Activated T-helper 2 cell treated with anti-CD3 and anti-CD28 coated beads, Interferon-gamma antibody, Interleukin-2, Interleukin-4, amounts not matched to agents 10 μg/mL and 5 μg/mL and 100 μg/mL, durations not matched to agents 14 hours and 24 hours and 36 hours (primary cell): ENCODE results near the gene ABCF3. TPM values are rescaled to one million over a fixed set of nuclear protein-coding genes. Genes with fewer than 3 reads are reported as not detected.
"Not testable (repeated sequence)": the region's sequence is repeated elsewhere in the genome, so short reads cannot be mapped to it uniquely, and the experiment has no call there.

Experiments used
- DNase-seq: peaks from one replicate; pipeline ENCODE4 v3.0.0; 2021; ENCODE audit warnings: low spot score
- H3K27ac Mint-ChIP-seq: one replicate; pipeline ENCODE4 v1.8.0; 2021; ENCODE audit warnings: mixed read lengths
- H3K27me3 Mint-ChIP-seq: one replicate; pipeline ENCODE4 v1.8.0; 2021; ENCODE audit warnings: low read depth, mixed read lengths
- H3K36me3 Mint-ChIP-seq: one replicate; pipeline ENCODE4 v1.8.0; 2021; ENCODE audit warnings: low read depth, mixed read lengths
- H3K4me1 Mint-ChIP-seq: one replicate; pipeline ENCODE4 v1.8.0; 2021; ENCODE audit warnings: low read depth, mixed read lengths
- H3K4me3 Mint-ChIP-seq: one replicate; pipeline ENCODE4 v1.8.0; 2021; ENCODE audit warnings: low read depth, mild to moderate bottlenecking, moderate library complexity, mixed read lengths
- H3K9me3 Mint-ChIP-seq: one replicate; pipeline ENCODE4 v1.8.0; 2021; ENCODE audit warnings: mixed read lengths
- intact Hi-C: fragments of 100-400 bp; cut with micrococcal nuclease; formaldehyde crosslinking; loops from one replicate; pipeline ENCODE4 v1.15.1; 2023
- total RNA-seq: library from RNA; stranded (reverse); gene quantifications from 2 replicates; pipeline ENCODE4 v1.2.3, GENCODE V29; 2022

Gene ABCF3, protein sequence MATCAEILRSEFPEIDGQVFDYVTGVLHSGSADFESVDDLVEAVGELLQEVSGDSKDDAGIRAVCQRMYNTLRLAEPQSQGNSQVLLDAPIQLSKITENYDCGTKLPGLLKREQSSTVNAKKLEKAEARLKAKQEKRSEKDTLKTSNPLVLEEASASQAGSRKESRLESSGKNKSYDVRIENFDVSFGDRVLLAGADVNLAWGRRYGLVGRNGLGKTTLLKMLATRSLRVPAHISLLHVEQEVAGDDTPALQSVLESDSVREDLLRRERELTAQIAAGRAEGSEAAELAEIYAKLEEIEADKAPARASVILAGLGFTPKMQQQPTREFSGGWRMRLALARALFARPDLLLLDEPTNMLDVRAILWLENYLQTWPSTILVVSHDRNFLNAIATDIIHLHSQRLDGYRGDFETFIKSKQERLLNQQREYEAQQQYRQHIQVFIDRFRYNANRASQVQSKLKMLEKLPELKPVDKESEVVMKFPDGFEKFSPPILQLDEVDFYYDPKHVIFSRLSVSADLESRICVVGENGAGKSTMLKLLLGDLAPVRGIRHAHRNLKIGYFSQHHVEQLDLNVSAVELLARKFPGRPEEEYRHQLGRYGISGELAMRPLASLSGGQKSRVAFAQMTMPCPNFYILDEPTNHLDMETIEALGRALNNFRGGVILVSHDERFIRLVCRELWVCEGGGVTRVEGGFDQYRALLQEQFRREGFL
- 68.2 and 73.4 TPM in 2 replicates for total RNA-seq

- no peak for DNase-seq
- Mint-ChIP-seq H3K4me1 (peaks cover 18% of the 10 kb centered on the region), H3K27ac (peak within 1 kb of the TSS; percentile 93), H3K9me3 (no peaks in the 10 kb centered on the region), H3K36me3 (peaks cover 71% of the 10 kb centered on the region), H3K4me3 (peak within 1 kb of the TSS; percentile 94), H3K27me3 (no peaks in the 10 kb centered on the region)
- intact Hi-C loops, result loop anchor here (1.0 kb wide), 5 partner anchors 12 to 113 kb away; partner anchors contain the start of genes AP2M1, DVL3, EEF1AKMT4 and EIF2B5
These were observed at the start of gene ABCF3 for GRCh38 chr3:184186184-184186901. Gene ABCF3 (plus strand): TSS chr3:184186199. CDS start chr3:184186208, 9 bp downstream.

- H3K4me3 Mint-ChIP-seq, result no peak overlapping the region
- intact Hi-C loops, result no loop called here
- H3K4me1 Mint-ChIP-seq, result peaks cover 14% of the 10 kb centered on the region
- H3K36me3 Mint-ChIP-seq, result peaks cover 78% of the 10 kb centered on the region
- no peak for DNase-seq
- no peaks in the 10 kb centered on the region for H3K9me3 Mint-ChIP-seq
- no peak overlapping the region for H3K27ac Mint-ChIP-seq
- H3K27me3 Mint-ChIP-seq, result no peaks in the 10 kb centered on the region
These were observed 45.6 kb upstream of the ABCF3 start for GRCh38 chr3:184140436-184140835.

GRCh38 chr3:184142199-184142598 lies 43.8 kb upstream of the ABCF3 start:
- H3K27ac Mint-ChIP-seq, result no peak overlapping the region
- peaks cover 79% of the 10 kb centered on the region for H3K36me3 Mint-ChIP-seq
- intact Hi-C loops, result no loop called here
- no peak for DNase-seq
- H3K9me3 Mint-ChIP-seq, result no peaks in the 10 kb centered on the region
- H3K4me1 Mint-ChIP-seq, result peaks cover 5% of the 10 kb centered on the region
- no peak overlapping the region for H3K4me3 Mint-ChIP-seq
- no peaks in the 10 kb centered on the region for H3K27me3 Mint-ChIP-seq

- Mint-ChIP-seq H3K4me1 (no peaks in the 10 kb centered on the region), H3K27me3 (no peaks in the 10 kb centered on the region), H3K36me3 (peaks cover 70% of the 10 kb centered on the region), H3K4me3 (no peak overlapping the region), H3K9me3 (no peaks in the 10 kb centered on the region), H3K27ac (no peak overlapping the region)
- DNase-seq, result no peak
- intact Hi-C loops, result no loop called here
These were observed 42.7 kb upstream of the ABCF3 start for GRCh38 chr3:184143327-184143726.

GRCh38 chr3:184144505-184144904 lies 41.5 kb upstream of the ABCF3 start:
- no peaks in the 10 kb centered on the region for H3K27me3 Mint-ChIP-seq
- no peaks in the 10 kb centered on the region for H3K4me1 Mint-ChIP-seq
- no peak for DNase-seq
- H3K9me3 Mint-ChIP-seq, result no peaks in the 10 kb centered on the region
- no peak overlapping the region for H3K4me3 Mint-ChIP-seq
- no peak overlapping the region for H3K27ac Mint-ChIP-seq
- intact Hi-C loops, result no loop called here
- H3K36me3 Mint-ChIP-seq, result peaks cover 67% of the 10 kb centered on the region

DNA sequence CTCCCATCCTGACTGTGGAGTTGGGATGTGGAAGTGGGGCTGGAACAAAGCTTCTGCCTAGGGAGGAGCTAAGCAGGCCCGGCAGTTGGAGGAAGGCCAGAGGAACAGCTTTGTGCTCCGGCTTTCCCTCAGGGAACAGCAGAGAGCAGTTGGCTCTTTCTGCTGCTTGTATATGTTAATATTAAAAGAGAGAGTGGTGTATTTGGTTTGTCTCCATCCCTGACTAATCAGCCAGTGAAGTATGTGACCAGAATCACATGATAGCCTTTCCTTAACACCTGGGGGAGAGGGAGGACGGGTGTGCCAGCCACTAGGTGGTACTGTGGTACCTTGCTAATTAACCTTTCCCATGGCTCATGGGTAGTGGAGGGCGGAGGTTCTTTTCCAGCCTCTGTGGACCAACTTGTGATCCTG lies 40.9 kb upstream of the ABCF3 start:
- Mint-ChIP-seq H3K9me3 (no peaks in the 10 kb centered on the region), H3K4me1 (no peaks in the 10 kb centered on the region), H3K36me3 (peaks cover 63% of the 10 kb centered on the region), H3K4me3 (no peak overlapping the region), H3K27me3 (no peaks in the 10 kb centered on the region), H3K27ac (no peak overlapping the region)
- intact Hi-C loops, result no loop called here
- no peak for DNase-seq

- intact Hi-C loops, result no loop called here
These were observed 40.2 kb upstream of the ABCF3 start for GRCh38 chr3:184145751-184146270.

DNA sequence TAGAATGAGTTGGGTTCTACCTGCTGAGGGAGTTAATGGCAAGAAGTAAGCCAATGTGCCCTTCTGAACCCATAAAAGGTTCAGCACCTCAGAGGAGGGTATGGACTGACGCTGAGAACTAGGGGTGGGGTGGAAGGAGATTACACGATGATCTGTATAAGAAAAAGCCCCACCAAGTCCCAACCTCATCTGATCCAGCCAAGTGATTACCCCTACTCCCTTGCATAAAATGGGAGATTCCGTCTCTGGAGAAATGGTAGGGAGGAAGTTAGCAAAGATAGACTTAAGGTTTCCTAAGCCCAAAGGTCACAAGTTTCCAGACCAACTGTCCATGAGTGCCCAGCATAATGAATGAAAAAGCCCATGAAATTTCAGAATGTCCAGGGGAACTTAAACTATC lies 37.9 kb upstream of the ABCF3 start:
- no peak overlapping the region for H3K27ac Mint-ChIP-seq
- H3K4me1 Mint-ChIP-seq, result no peaks in the 10 kb centered on the region
- peaks cover 35% of the 10 kb centered on the region for H3K36me3 Mint-ChIP-seq
- DNase-seq, result no peak
- H3K9me3 Mint-ChIP-seq, result no peaks in the 10 kb centered on the region
- H3K4me3 Mint-ChIP-seq, result no peak overlapping the region
- intact Hi-C loops, result no loop called here
- no peaks in the 10 kb centered on the region for H3K27me3 Mint-ChIP-seq

More at GRCh38 chr3:184145751-184146270, 40.2 kb upstream of the ABCF3 start:
- peak overlapping the region; percentile 35 for H3K27ac Mint-ChIP-seq
- H3K9me3 Mint-ChIP-seq, result no peaks in the 10 kb centered on the region
- H3K4me3 Mint-ChIP-seq, result no peak overlapping the region
- H3K4me1 Mint-ChIP-seq, result no peaks in the 10 kb centered on the region
- DNase-seq, result no peak
- H3K36me3 Mint-ChIP-seq, result peaks cover 56% of the 10 kb centered on the region
- H3K27me3 Mint-ChIP-seq, result no peaks in the 10 kb centered on the region

DNA sequence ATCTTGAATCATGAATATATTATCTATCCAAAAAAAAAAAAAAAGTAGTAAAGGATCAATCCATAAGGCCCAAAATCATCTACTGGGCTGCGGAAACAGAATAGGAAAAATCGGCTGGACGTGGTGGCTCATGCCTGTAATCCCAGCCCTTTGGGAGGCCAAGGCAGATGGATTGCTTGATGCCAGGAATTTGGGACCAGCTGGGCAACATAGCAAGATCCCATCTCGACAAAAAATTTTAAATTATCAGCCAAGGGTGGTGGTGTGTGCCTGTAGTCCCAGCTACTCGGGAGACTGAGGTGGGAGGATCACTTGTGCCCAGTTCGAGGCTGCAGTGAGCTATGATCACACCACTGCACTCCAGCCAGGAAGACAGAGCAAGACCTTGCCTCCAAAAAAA lies 36.9 kb upstream of the ABCF3 start:
- no peaks in the 10 kb centered on the region for H3K4me1 Mint-ChIP-seq
- H3K27me3 Mint-ChIP-seq, result no peaks in the 10 kb centered on the region
- peaks cover 25% of the 10 kb centered on the region for H3K36me3 Mint-ChIP-seq
- no peak overlapping the region for H3K4me3 Mint-ChIP-seq
- no peaks in the 10 kb centered on the region for H3K9me3 Mint-ChIP-seq
- intact Hi-C loops, result no loop called here
- no peak for DNase-seq
- H3K27ac Mint-ChIP-seq, result no peak overlapping the region

DNA sequence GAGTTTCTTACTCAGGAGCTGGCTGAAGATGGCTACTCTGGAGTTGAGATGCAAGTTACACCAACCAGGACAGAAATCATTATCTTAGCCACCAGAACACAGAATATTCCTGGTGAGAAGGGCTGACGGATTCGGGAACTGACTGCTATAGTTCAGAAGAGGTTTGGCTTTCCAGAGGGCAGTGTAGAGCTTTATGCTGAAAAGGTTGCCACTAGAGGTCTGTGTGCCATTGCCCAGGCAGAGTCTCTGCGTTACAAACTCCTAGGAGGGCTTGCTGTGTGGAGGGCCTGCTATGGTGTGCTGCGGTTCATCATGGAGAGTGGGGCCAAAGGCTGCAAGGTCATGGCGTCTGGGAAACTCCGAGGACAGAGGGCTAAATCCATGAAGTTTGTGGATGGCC lies 36.2 kb upstream of the ABCF3 start:
- peaks cover 20% of the 10 kb centered on the region for H3K36me3 Mint-ChIP-seq
- intact Hi-C loops, H3K4me3 Mint-ChIP-seq: not testable (repeated sequence)

DNA sequence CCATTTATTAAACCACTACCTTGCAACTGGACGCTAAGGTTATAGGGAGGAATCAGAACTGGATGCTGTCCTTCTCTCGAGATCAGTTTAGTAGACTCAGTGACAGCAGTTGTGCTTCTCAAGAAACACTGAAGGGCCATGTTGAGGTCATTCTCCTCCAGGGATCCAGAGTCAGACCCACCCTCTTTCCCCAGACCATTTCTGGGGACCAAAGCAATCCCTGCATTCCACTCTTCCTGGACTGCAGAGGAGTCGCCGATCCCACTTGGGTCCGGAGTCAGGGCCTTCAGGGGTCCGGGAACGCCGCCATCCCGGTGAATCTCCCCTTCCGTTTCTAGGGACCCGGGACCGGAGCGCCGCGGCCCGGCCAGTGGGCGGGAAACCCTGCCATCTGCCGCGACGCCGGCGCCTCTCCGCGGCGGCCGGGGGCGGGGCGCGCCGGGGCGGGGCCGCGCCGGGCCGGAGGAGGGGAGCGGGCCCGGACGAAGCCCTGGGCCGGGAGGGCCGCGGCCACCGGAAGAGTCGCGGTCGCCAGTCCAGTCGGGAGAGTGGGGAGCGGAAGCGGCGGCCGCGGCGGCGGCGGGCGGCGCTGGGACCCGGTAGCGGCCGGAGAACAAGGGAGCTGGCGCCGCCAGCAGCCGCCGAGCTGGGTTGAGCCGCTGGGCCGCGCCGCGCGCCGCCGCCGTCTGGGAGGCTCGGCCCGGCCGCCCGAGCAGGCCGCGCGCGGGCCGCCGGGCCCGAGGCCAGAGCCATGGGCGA lies 30.9 kb upstream of the ABCF3 start, which contains the start of gene DVL3:
DVL3 (plus strand) TSS at position 493 of the 759 bp plus-strand sequence; CDS start at position 752, 259 bp downstream.
- no peaks in the 10 kb centered on the region for H3K9me3 Mint-ChIP-seq
- intact Hi-C loops, result loop anchor here (1.0 kb wide), 3 partner anchors 19 to 144 kb away; partner anchors contain the start of genes ABCF3, AP2M1 and PSMD2

More for the DNA sequence above, 36.2 kb upstream of the ABCF3 start:
- H3K4me1 Mint-ChIP-seq, H3K27ac Mint-ChIP-seq, H3K27me3 Mint-ChIP-seq, DNase-seq, H3K9me3 Mint-ChIP-seq: not testable (repeated sequence)

More for the DNA sequence above, 30.9 kb upstream of the ABCF3 start, which contains the start of gene DVL3:
- peaks cover 5% of the 10 kb centered on the region for H3K36me3 Mint-ChIP-seq
- peak within 1 kb of the TSS; percentile 79 for H3K27ac Mint-ChIP-seq
- peaks cover 16% of the 10 kb centered on the region for H3K4me1 Mint-ChIP-seq
- DNase-seq, result peak; percentile 49
- H3K27me3 Mint-ChIP-seq, result no peaks in the 10 kb centered on the region
- H3K4me3 Mint-ChIP-seq, result peak within 1 kb of the TSS; percentile 96
